Ishikawa (cell line): Measurements from ENCODE around the gene EFHC1.

Experiments used
- CEBPB ChIP-seq: IDR thresholded peaks from 2 replicates; pipeline ENCODE4 v1.6.1; 2012
- CREB1 ChIP-seq: IDR thresholded peaks from 2 replicates; pipeline ENCODE4 v1.6.1; 2012; ENCODE audit warnings: low read depth
- EGR1 ChIP-seq: IDR thresholded peaks from 2 replicates; pipeline ENCODE4 v1.6.1; 2012
- EP300 ChIP-seq: IDR thresholded peaks from 2 replicates; pipeline ENCODE4 v1.6.1; 2012; ENCODE audit warnings: borderline replicate concordance
- FOXM1 ChIP-seq: IDR thresholded peaks from 2 replicates; pipeline ENCODE4 v1.6.1; 2012; ENCODE audit warnings: low read depth, borderline replicate concordance
- MAX ChIP-seq: IDR thresholded peaks from 2 replicates; pipeline ENCODE4 v1.6.1; 2012
- NFIC ChIP-seq: IDR thresholded peaks from 2 replicates; pipeline ENCODE4 v1.6.1; 2012
- RAD21 ChIP-seq: IDR thresholded peaks from 2 replicates; pipeline ENCODE4 v1.6.1; 2012; ENCODE audit warnings: low read depth
- TAF1 ChIP-seq: IDR thresholded peaks from 2 replicates; pipeline ENCODE4 v1.6.1; 2012; ENCODE audit warnings: low read depth, mild to moderate bottlenecking
- TCF12 ChIP-seq: IDR thresholded peaks from 2 replicates; pipeline ENCODE4 v1.6.1; 2012; ENCODE audit warnings: low read depth
- TEAD4 ChIP-seq: IDR thresholded peaks from 2 replicates; pipeline ENCODE4 v1.6.1; 2012
- YY1 ChIP-seq: IDR thresholded peaks from 2 replicates; pipeline ENCODE4 v1.6.1; 2012; ENCODE audit warnings: low read depth
- ZBTB7A ChIP-seq: IDR thresholded peaks from 2 replicates; pipeline ENCODE4 v1.6.1; 2012; ENCODE audit warnings: low read depth
- TF ChIP-seq, protein P1 (sequence below): IDR thresholded peaks from 2 replicates; pipeline ENCODE4 v1.6.1; 2012
- TF ChIP-seq, protein P2 (sequence below): IDR thresholded peaks from 2 replicates; pipeline ENCODE4 v1.6.1; 2012; ENCODE audit warnings: low read depth, mild to moderate bottlenecking

The EFHC1 gene

GRCh38 chr6:52571099-52571755, 151.1 kb downstream of the EFHC1 start:
- TF ChIP-seq, protein P1, sequence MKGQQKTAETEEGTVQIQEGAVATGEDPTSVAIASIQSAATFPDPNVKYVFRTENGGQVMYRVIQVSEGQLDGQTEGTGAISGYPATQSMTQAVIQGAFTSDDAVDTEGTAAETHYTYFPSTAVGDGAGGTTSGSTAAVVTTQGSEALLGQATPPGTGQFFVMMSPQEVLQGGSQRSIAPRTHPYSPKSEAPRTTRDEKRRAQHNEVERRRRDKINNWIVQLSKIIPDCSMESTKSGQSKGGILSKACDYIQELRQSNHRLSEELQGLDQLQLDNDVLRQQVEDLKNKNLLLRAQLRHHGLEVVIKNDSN = no peak
- TF ChIP-seq CREB1 (no peak), CEBPB (no peak), EGR1 (no peak), RAD21 (no peak), TEAD4 (no peak), TCF12 (no peak), EP300 (no peak), TAF1 (no peak), YY1 (no peak)
- TF ChIP-seq, protein P2, sequence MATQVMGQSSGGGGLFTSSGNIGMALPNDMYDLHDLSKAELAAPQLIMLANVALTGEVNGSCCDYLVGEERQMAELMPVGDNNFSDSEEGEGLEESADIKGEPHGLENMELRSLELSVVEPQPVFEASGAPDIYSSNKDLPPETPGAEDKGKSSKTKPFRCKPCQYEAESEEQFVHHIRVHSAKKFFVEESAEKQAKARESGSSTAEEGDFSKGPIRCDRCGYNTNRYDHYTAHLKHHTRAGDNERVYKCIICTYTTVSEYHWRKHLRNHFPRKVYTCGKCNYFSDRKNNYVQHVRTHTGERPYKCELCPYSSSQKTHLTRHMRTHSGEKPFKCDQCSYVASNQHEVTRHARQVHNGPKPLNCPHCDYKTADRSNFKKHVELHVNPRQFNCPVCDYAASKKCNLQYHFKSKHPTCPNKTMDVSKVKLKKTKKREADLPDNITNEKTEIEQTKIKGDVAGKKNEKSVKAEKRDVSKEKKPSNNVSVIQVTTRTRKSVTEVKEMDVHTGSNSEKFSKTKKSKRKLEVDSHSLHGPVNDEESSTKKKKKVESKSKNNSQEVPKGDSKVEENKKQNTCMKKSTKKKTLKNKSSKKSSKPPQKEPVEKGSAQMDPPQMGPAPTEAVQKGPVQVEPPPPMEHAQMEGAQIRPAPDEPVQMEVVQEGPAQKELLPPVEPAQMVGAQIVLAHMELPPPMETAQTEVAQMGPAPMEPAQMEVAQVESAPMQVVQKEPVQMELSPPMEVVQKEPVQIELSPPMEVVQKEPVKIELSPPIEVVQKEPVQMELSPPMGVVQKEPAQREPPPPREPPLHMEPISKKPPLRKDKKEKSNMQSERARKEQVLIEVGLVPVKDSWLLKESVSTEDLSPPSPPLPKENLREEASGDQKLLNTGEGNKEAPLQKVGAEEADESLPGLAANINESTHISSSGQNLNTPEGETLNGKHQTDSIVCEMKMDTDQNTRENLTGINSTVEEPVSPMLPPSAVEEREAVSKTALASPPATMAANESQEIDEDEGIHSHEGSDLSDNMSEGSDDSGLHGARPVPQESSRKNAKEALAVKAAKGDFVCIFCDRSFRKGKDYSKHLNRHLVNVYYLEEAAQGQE = no peak

DNA sequence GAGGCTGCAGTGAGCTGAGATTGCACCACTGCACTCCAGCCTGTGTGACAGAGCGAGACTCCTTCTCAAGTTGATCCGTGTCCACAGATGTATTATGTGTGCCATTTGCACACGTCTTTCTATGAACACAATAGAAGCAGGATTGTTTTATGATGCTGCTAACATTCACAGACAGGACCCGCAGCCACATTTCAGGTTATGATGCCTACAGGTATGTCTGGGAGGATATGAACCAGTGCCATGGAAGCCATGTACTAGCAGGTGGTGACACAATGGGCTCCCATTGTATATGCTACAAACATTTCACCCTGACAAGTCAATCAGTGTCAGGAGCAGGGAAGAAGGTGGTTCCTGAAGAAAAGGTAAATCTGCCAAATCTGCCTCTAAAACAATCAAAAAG, 152.4 kb downstream of the EFHC1 start:
- TF ChIP-seq TEAD4 (no peak), EGR1 (no peak), MAX (no peak), CREB1 (no peak), YY1 (no peak), CEBPB (no peak), NFIC (no peak), EP300 (no peak), RAD21 (no peak), FOXM1 (no peak), ZBTB7A (no peak), TCF12 (no peak), TAF1 (no peak)
- TF ChIP-seq, protein P2 = no peak

- TF ChIP-seq TEAD4 (peak; percentile 63), EGR1 (no peak)
These were observed 153.2 kb downstream of the EFHC1 start for GRCh38 chr6:52573295-52573694.
